Ishikawa (cell line): Measurements from ENCODE around the gene NEDD4L.

Source experiments
- CEBPB ChIP-seq: IDR thresholded peaks from 2 replicates; pipeline ENCODE4 v1.6.1; 2012
- CREB1 ChIP-seq: IDR thresholded peaks from 2 replicates; pipeline ENCODE4 v1.6.1; 2012; ENCODE audit warnings: low read depth
- EGR1 ChIP-seq: IDR thresholded peaks from 2 replicates; pipeline ENCODE4 v1.6.1; 2012
- EP300 ChIP-seq: IDR thresholded peaks from 2 replicates; pipeline ENCODE4 v1.6.1; 2012; ENCODE audit warnings: borderline replicate concordance
- FOXM1 ChIP-seq: IDR thresholded peaks from 2 replicates; pipeline ENCODE4 v1.6.1; 2012; ENCODE audit warnings: low read depth, borderline replicate concordance
- MAX ChIP-seq: IDR thresholded peaks from 2 replicates; pipeline ENCODE4 v1.6.1; 2012
- NFIC ChIP-seq: IDR thresholded peaks from 2 replicates; pipeline ENCODE4 v1.6.1; 2012
- RAD21 ChIP-seq: IDR thresholded peaks from 2 replicates; pipeline ENCODE4 v1.6.1; 2012; ENCODE audit warnings: low read depth
- REST ChIP-seq: IDR thresholded peaks from 2 replicates; pipeline ENCODE4 v1.6.1; 2012; ENCODE audit warnings: low read depth, mild to moderate bottlenecking
- TAF1 ChIP-seq: IDR thresholded peaks from 2 replicates; pipeline ENCODE4 v1.6.1; 2012; ENCODE audit warnings: low read depth, mild to moderate bottlenecking
- TEAD4 ChIP-seq: IDR thresholded peaks from 2 replicates; pipeline ENCODE4 v1.6.1; 2012
- USF1 ChIP-seq: IDR thresholded peaks from 2 replicates; pipeline ENCODE4 v1.6.1; 2012
- YY1 ChIP-seq: IDR thresholded peaks from 2 replicates; pipeline ENCODE4 v1.6.1; 2012; ENCODE audit warnings: low read depth
- ZBTB7A ChIP-seq: IDR thresholded peaks from 2 replicates; pipeline ENCODE4 v1.6.1; 2012; ENCODE audit warnings: low read depth

The NEDD4L gene

GRCh38 chr18:58299936-58300335 is 255.9 kb downstream of the NEDD4L start:
- TF ChIP-seq REST (no peak), TAF1 (no peak), CEBPB (no peak), EP300 (no peak), FOXM1 (no peak), EGR1 (no peak), CREB1 (no peak), USF1 (no peak), RAD21 (no peak)

GRCh38 chr18:58300867-58301266 is 256.8 kb downstream of the NEDD4L start:
- TF ChIP-seq NFIC = no peak
- TF ChIP-seq TAF1 = no peak
- no peak for TF ChIP-seq CEBPB
- no peak for TF ChIP-seq RAD21
- no peak for TF ChIP-seq MAX
- no peak for TF ChIP-seq ZBTB7A
- TF ChIP-seq EP300 = no peak
- TF ChIP-seq YY1 = no peak
- no peak for TF ChIP-seq USF1

GRCh38 chr18:58302811-58303210 is 258.8 kb downstream of the NEDD4L start:
- no peak for TF ChIP-seq NFIC

GRCh38 chr18:58303363-58303762 is 259.3 kb downstream of the NEDD4L start:
- TF ChIP-seq USF1 = no peak
- TF ChIP-seq RAD21 = no peak

- TF ChIP-seq FOXM1 = no peak
- TF ChIP-seq REST = no peak
- no peak for TF ChIP-seq NFIC
- no peak for TF ChIP-seq EGR1
- no peak for TF ChIP-seq YY1
- TF ChIP-seq CREB1 = no peak
- TF ChIP-seq TAF1 = no peak
- no peak for TF ChIP-seq EP300
- TF ChIP-seq TEAD4 = no peak
These were observed 261.8 kb downstream of the NEDD4L start for GRCh38 chr18:58305792-58306191.

GRCh38 chr18:58307441-58307840 is 263.4 kb downstream of the NEDD4L start:
- TF ChIP-seq EP300 = no peak
- no peak for TF ChIP-seq REST
- TF ChIP-seq CREB1 = no peak
